Fibroblast of peridontal ligament (primary cell): ENCODE data around the gene SLC6A12.
A peak's percentile ranks its signal among the peaks of the same experiment; 100 is the strongest.
"Not testable (repeated sequence)": the region's sequence is repeated elsewhere in the genome, so short reads cannot be mapped to it uniquely, and the experiment has no call there.

Source experiments
- DNase-seq: peaks from one replicate; pipeline ENCODE4 v3.0.0-alpha.2; 2010; ENCODE audit errors: extremely low read depth

Gene SLC6A12

GRCh38 chr12:217029-217428 lies 3.1 kb upstream of the SLC6A12 start:
- DNase-seq: not testable (repeated sequence)

- no peak for DNase-seq
These were observed 1.2 kb upstream of the SLC6A12 start for GRCh38 chr12:215116-215515.

- DNase-seq: no peak
These were observed 427 bp downstream of the SLC6A12 start for GRCh38 chr12:213527-213932.

- peak; percentile 7 for DNase-seq
These were observed 1.0 kb downstream of the SLC6A12 start for GRCh38 chr12:212715-213526.

DNA sequence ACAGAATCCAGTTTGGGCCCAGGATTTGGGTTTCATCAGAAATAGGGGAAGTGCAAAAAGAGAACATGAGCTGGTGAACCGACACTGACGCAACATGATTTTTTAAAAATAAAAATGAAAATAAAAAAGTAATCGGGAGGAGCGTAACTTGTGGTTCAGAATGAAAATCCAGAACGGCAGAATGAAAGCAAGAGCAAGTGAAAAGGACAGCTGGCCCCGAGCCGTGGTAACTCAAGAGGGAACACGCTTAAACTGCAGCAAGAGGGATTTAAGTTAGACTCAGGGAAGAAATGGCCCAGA lies 1.6 kb downstream of the SLC6A12 start:
- DNase-seq: no peak

DNA sequence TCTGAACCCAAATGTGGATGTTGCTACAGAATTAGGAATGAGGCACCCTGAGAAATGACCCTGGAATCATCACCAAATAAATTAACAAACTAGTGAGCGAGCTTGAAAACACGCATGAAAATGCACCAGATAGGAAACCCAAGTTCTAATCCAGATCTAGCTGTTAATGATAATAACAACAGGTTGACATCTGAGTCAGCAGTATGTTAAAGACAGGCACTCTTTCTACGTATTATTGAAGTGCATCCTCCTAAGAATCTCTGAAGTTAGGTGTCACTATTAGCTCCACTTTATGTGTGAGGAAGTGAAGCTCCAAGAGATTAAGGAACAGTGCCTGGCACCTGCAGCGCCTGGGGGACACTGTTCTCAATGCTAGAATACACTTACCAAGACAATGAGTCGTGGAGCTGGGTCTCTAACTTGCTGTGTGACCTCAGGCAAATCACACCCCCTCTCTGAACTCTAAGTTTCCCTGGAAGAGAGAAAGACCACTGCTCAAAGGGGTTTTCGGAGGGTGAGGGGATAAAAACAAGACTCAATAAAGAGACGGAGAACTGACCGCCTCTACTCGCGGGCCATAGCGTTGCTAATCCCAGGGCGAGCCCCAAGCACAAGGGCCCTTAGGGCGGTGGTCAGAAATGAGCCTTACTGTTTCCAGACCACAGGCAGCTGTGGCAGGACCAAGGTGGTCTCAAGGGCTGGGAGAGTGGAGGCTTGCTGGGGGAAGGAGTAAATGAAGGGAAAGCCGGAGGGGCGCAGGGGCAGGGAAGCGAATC lies 2.1 kb downstream of the SLC6A12 start:
- no peak for DNase-seq

DNA sequence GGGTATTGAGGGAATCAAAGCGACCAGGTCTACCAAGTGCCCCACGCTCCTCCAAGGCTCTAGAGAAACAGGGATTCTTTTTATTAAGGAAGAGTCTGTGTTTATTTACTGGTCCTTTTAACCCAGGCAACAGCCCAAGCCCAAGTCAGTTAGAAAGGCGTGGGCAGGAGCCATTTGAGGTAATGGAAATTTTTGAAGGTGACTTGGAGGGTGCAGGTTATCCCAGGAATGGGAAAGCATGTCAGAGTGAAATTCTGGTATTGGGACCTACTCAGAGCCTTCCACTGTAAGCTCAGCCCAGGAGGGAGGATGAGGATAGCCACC lies 2.9 kb downstream of the SLC6A12 start:
- DNase-seq: no peak

DNA sequence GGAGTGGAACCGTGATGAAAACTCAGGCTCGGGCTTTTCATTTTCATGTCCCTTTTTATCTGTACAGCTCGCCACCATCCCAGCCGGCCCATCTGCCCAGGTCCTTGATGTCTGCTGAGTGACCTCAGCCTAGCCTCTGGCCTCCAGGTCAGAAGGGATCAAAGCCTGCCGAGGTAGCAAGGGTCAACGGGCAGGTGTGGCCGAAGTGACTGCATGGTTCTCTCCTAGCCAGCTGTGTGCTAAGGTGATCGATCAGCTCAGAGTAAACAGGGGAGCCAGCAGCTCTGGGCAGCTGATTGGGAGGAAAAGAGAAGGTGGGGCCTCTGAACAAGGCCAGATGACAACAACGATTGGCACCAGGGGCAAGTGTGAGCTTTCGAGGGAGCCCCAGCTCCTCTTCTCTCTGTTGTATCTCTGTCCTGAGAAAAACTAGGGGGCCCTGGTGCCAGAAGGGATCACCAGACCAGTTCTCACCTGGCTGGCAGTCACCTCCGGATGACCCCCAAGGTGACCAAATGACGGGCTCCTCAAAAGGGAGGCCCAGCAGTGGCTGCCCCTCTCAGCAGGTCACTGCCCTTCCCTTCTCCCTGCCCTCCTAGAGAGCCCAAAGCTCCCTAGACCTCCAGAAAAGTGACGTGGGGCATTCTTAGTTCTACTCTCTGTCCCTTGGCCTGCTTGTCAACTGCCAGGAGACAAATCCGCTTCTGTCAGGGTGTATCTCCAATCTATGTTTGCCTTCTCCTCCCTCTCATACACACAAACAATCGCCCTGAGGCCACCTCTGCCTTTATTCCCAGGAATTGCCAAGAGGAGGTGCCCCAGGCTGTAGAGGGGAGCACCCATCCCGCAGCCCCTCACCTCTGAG lies 3.4 kb downstream of the SLC6A12 start:
- no peak for DNase-seq

DNA sequence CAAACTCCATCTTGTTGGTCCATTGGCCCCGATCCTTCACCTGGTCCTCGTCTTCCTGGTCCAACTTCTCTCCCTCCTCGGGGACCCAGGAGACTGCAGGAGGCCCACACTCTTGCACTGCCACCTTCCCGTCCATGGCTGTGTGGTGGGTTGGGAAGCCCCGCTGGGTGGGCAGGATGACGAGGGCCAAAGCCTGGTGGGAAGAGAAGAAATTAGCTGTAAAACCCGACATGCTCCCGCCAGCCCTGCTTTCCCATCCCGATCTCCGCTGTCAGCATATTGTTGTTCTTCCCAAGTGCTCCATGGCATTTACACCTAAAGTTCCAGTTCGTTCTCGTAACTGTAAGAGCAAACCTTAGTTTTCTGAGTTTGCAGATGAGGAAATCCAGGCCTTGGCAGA lies 4.1 kb downstream of the SLC6A12 start:
- DNase-seq: no peak

GRCh38 chr12:209246-209645 lies 4.7 kb downstream of the SLC6A12 start:
- no peak for DNase-seq

- DNase-seq: no peak
These were observed 5.1 kb downstream of the SLC6A12 start for GRCh38 chr12:208813-209212.

GRCh38 chr12:207804-208203 lies 6.2 kb downstream of the SLC6A12 start:
- DNase-seq: no peak

GRCh38 chr12:206746-207440 lies 7.1 kb downstream of the SLC6A12 start:
- DNase-seq: no peak

GRCh38 chr12:205026-205425 lies 8.9 kb downstream of the SLC6A12 start:
- no peak for DNase-seq

- no peak for DNase-seq
These were observed 9.7 kb downstream of the SLC6A12 start for GRCh38 chr12:204261-204678.

DNA sequence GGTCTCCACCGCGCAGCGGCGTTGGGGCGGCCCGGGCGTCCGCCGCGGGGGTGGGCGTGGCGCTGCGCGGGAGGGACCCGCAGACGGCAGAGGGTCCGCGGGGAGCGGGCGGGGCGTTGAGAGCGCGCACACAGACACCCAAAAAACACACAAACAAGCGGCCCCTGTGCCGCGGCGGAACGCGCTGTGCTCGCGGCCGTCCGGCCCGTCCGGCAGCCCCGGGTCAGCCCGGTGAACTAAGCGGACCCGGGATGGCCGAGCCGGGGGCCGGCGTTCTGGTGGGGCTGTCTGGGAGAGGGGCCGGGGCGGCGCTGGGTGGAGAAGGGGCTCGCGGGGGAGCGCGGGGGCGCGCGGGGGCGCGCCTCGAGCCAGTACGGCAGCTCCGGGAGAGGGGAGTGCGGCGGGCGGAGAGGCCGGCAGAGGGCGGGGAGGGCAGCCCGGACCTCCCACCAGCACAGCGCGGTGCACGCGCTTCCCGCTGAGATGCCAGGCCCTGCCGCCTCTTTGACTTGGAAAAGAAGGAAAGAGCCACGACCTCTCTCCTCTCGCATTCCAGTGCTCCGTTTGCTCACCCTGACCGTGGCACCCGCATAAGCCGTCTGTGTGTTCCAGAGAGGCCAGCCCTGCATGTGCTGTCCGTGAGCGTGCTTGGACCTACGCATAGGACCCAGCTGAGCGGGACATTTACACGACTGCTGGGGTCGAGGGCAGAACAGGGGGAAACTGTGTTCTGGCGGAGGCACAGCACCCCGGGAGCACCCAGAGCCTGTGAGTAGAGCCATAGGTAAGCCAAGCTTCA lies 10.3 kb downstream of the SLC6A12 start:
- DNase-seq: no peak

DNA sequence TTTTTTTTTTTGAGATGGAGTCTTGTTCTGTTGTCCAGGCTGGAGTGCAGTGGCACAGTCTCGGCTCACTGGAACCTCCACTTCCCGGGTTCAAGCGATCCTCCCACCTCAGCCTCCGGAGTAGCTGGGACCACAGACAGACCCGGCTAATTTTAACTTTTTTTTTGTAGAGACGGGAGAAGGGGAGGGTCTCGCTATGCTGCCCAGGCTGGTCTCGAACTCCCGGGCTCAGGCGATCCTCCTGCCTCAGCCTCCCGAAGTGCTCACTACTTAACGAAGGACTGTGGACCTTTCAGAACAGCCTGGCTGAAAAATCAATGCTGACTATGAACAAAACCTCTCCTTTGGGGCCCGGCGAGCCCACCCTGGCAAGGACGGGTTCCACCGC lies 10.9 kb downstream of the SLC6A12 start:
- DNase-seq: no peak

GRCh38 chr12:202081-202731 lies 11.8 kb downstream of the SLC6A12 start:
- no peak for DNase-seq

DNA sequence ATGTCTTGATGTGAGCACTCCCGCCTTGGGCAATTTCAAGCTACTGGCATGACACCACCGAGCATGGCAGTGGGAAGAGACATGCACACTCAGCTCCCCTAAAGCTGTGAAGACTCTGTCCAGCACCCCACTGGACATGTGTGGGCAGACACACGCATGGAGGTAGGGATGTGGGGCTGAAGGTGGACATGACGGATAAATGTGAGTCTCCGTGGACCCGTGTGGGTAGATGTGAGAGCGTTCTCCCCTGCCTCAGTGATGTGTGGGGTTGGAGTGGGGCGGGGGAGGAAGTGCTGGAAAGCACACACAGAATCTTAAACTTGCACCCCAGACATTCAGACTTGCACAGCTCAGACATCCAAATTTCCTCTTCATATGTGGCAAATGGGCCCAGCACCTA lies 12.6 kb downstream of the SLC6A12 start:
- DNase-seq: no peak

DNA sequence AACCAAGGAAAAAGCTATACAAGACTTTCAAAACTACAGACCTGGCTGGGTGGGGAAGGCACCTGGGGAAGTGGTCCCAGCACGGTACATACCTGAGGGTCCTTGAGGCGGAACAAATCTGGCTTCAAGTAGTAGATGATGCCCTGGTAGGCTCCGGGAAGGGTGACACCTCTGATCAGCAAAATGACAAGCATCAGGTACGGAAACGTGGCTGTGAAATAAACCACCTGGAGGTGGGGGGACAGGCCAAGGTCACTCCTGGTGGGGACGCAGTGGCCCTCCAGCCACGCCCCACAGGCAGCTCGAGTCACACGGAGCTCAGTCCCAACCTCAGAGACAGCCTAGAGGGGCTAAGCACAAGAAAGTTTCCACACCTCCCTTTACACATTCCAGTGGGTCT lies 15.3 kb downstream of the SLC6A12 start:
- no peak for DNase-seq
